Smooth muscle cell (in vitro differentiated cells): ENCODE data around the gene GLG1. TPM values are rescaled to one million over a fixed set of nuclear protein-coding genes. Genes with fewer than 3 reads are reported as not detected.

ENCODE experiments used
- DNase-seq: peaks from one replicate; lab custom pipeline; 2025; ENCODE audit not compliant: unreplicated experiment; lab: John Stamatoyannopoulos, UW
- H2AFZ ChIP-seq: fragments of 200-600 bp; sonication (generic); 2 replicates; pipeline ENCODE4 v1.6.0; 2016; ENCODE audit warnings: antibody characterized with exemption, low read depth, mild to moderate bottlenecking
- H3F3A ChIP-seq: fragments of 200-600 bp; sonication (generic); 2 replicates; pipeline ENCODE4 v1.6.0; 2017; ENCODE audit warnings: antibody characterized with exemption, low read depth
- H3K27ac ChIP-seq: fragments of 200-600 bp; sonication (generic); 2 replicates; pipeline ENCODE4 v1.5.1; 2016; ENCODE audit warnings: low read depth, mild to moderate bottlenecking
- H3K27me3 ChIP-seq: fragments of 200-600 bp; sonication (generic); 2 replicates; pipeline ENCODE4 v1.6.1; 2016; ENCODE audit warnings: low read depth, mild to moderate bottlenecking
- H3K36me3 ChIP-seq: fragments of 200-600 bp; sonication (generic); 2 replicates; pipeline ENCODE4 v1.5.1; 2016; ENCODE audit warnings: low read depth
- H3K4me1 ChIP-seq: fragments of 200-600 bp; sonication (generic); 2 replicates; pipeline ENCODE4 v1.5.1; 2016; ENCODE audit warnings: low read depth
- H3K4me2 ChIP-seq: fragments of 200-600 bp; sonication (generic); 2 replicates; pipeline ENCODE4 v1.6.0; 2016; ENCODE audit warnings: mild to moderate bottlenecking
- H3K4me3 ChIP-seq: fragments of 200-600 bp; sonication (generic); 2 replicates; pipeline ENCODE4 v1.5.1; 2016; ENCODE audit warnings: mild to moderate bottlenecking
- H3K79me2 ChIP-seq: fragments of 200-600 bp; sonication (generic); 2 replicates; pipeline ENCODE4 v1.6.0; 2016; ENCODE audit warnings: low read depth, mild to moderate bottlenecking
- H3K9ac ChIP-seq: fragments of 200-600 bp; sonication (generic); 2 replicates; pipeline ENCODE4 v1.6.0; 2016; ENCODE audit warnings: low read depth
- H3K9me3 ChIP-seq: fragments of 200-600 bp; sonication (generic); replicated peaks from 2 replicates; pipeline ENCODE4 v1.5.1; 2016; ENCODE audit warnings: low read depth
- H4K20me1 ChIP-seq: fragments of 200-600 bp; sonication (generic); 2 replicates; pipeline ENCODE4 v1.6.0; 2016; ENCODE audit warnings: low read depth
- CTCF ChIP-seq: fragments of 200-600 bp; sonication (generic); IDR thresholded peaks from 2 replicates; pipeline ENCODE4 v1.5.1; 2017; ENCODE audit warnings: borderline replicate concordance, mild to moderate bottlenecking, antibody characterized with exemption; ENCODE audit not compliant: insufficient read depth, poor library complexity, severe bottlenecking
- WGBS: methylation state at CpG from one replicate; pipeline ENCODE4 v1.1.7; 2016; ENCODE audit warnings: low lambda C conversion rate; 5-methylcytosine and 5-hydroxymethylcytosine counted together
- polyA plus RNA-seq: library from polyadenylated mRNA; unstranded; fragments of >200 nt; fragmentation: Nextera tagmentation; extraction: Ambion mirVana; gene quantifications from 2 replicates; pipeline ENCODE4 v1.2.1, GENCODE V29; 2016
- total RNA-seq: library from RNA; depleted of rRNA; stranded (reverse); fragments of >200 nt; gene quantifications from 2 replicates; pipeline ENCODE4 v1.2.3, GENCODE V29; 2014

GLG1 gene
- total and polyA plus RNA-seq, 2 experiments from 2014 or later = 131 to 140 TPM

- no peak for TF ChIP-seq CTCF
- Histone ChIP-seq H3K4me3 (no peak overlapping the region), H3K9me3 (no peaks in the 10 kb centered on the region), H3K9ac (no peak overlapping the region), H3K4me1 (no peaks in the 10 kb centered on the region), H3K36me3 (peaks cover 15% of the 10 kb centered on the region), H3K27ac (peak overlapping the region; percentile 65), H3K4me2 (no peak overlapping the region), H3K79me2 (no peaks in the 10 kb centered on the region), H3F3A (peaks cover 2% of the 10 kb centered on the region), H2AFZ (no peak overlapping the region), H3K27me3 (no peaks in the 10 kb centered on the region), H4K20me1 (no peaks in the 10 kb centered on the region)
- 78% methylated on average over 10 of the region's 10 CpGs for WGBS
- no peak for DNase-seq
Measured at GRCh38 chr16:74455619-74456289, 151.2 kb downstream of the GLG1 start.

GRCh38 chr16:74455213-74455612, 151.7 kb downstream of the GLG1 start:
- H3K9ac ChIP-seq = no peak overlapping the region
- DNase-seq = no peak
- WGBS = 78% methylated on average over 7 of the region's 7 CpGs

GRCh38 chr16:74451951-74452758, 154.8 kb downstream of the GLG1 start:
- H3K27me3 ChIP-seq = no peaks in the 10 kb centered on the region
- H3K4me3 ChIP-seq = no peak overlapping the region
- peaks cover 4% of the 10 kb centered on the region for H3K36me3 ChIP-seq
- H4K20me1 ChIP-seq = no peaks in the 10 kb centered on the region
- H3K9me3 ChIP-seq = no peaks in the 10 kb centered on the region
- H3F3A ChIP-seq = peaks cover 14% of the 10 kb centered on the region
- no peak for TF ChIP-seq CTCF
- H3K4me2 ChIP-seq = no peak overlapping the region
- no peaks in the 10 kb centered on the region for H3K79me2 ChIP-seq
- no peak for DNase-seq
- H2AFZ ChIP-seq = no peak overlapping the region
- H3K9ac ChIP-seq = no peak overlapping the region
- no peaks in the 10 kb centered on the region for H3K4me1 ChIP-seq
- no peak overlapping the region for H3K27ac ChIP-seq
- WGBS = 92% methylated on average over 14 of the region's 14 CpGs

More at GRCh38 chr16:74455213-74455612, 151.7 kb downstream of the GLG1 start:
- no peaks in the 10 kb centered on the region for H3K79me2 ChIP-seq
- no peak overlapping the region for H2AFZ ChIP-seq
- no peak overlapping the region for H3K4me2 ChIP-seq
- no peaks in the 10 kb centered on the region for H3K9me3 ChIP-seq
- H3K27me3 ChIP-seq = no peaks in the 10 kb centered on the region
- H3K36me3 ChIP-seq = peaks cover 15% of the 10 kb centered on the region
- TF ChIP-seq CTCF = no peak
- no peaks in the 10 kb centered on the region for H4K20me1 ChIP-seq
- H3F3A ChIP-seq = peaks cover 7% of the 10 kb centered on the region
- no peak overlapping the region for H3K4me3 ChIP-seq
- no peaks in the 10 kb centered on the region for H3K4me1 ChIP-seq
- H3K27ac ChIP-seq = peak overlapping the region; percentile 65
